Peyer's patch (tissue), 4 donors: ENCODE data around the gene ELL. TPM values are rescaled to one million over a fixed set of nuclear protein-coding genes. Genes with fewer than 3 reads are reported as not detected.

Experiments
- DNase-seq, 3 donors: peaks; one replicate each; pipeline ENCODE4 v3.0.0-alpha.2; 2017 to 2019
- H3K27ac ChIP-seq, 4 donors: fragments of 200-600 bp; sonication (generic); one replicate each; pipeline ENCODE4 v1.5.1; 2016 to 2019
- H3K27me3 ChIP-seq, 2 donors: fragments of 200-600 bp; sonication (generic); one replicate each; pipeline ENCODE4 v1.5.1; 2019
- H3K36me3 ChIP-seq, 3 donors: fragments of 200-600 bp; sonication (generic); one replicate each; pipeline ENCODE4 v1.5.1; 2016 to 2019
- H3K4me1 ChIP-seq, 4 donors: fragments of 200-600 bp; sonication (generic); one replicate each; pipeline ENCODE4 v1.5.1; 2016 to 2019
- H3K4me3 ChIP-seq, 4 donors: fragments of 200-600 bp; sonication (generic); 1 replicate in 3 of 4; 2 replicates in 1 of 4; pipeline ENCODE4 v1.5.1; 2016 to 2019; ENCODE audit warnings: mild to moderate bottlenecking in 1 of 4
- H3K9me3 ChIP-seq, 4 donors: fragments of 200-600 bp; sonication (generic); one replicate each; pipeline ENCODE4 v1.5.1; 2016 to 2019; ENCODE audit warnings: mild to moderate bottlenecking in 1 of 4
- CTCF ChIP-seq, 6 experiments: fragments of 450-650 bp in 4 of 6; fragments of 200-600 bp in 2 of 6; sonication (generic) in 1 of 6; IDR thresholded peaks; one replicate each; pipeline ENCODE4 v1.5.1; 2017 to 2019; ENCODE audit warnings: antibody characterized with exemption in 6 of 6, mild to moderate bottlenecking in 3 of 6, moderate library complexity in 1 of 6
- POLR2A ChIP-seq, 2 donors: fragments of 450-650 bp; IDR thresholded peaks; one replicate each; pipeline ENCODE4 v1.5.1; 2017; ENCODE audit warnings: antibody characterized with exemption in 2 of 2, mild to moderate bottlenecking in 2 of 2, moderate library complexity in 2 of 2
- total RNA-seq, 4 donors: library from RNA; depleted of rRNA; stranded (reverse); fragments of >200 nt; gene quantifications; one replicate each; pipeline ENCODE4 v1.1.0, GENCODE V29; 2016

ELL gene
- total RNA-seq, 4 donors from 2014 or later = 18.9 to 49.5 (median 34.2) TPM

GRCh38 chr19:18495204-18495911 is 26.5 kb downstream of the ELL start:
- Histone ChIP-seq H3K4me3 (peak overlapping the region in 2 of 4 donors; percentile 15 to 21), H3K36me3 (no peaks in the 10 kb centered on the region), H3K27ac (peak overlapping the region; percentile 54 to 76 (median 68)), H3K4me1 (peaks cover 4 to 82% (median 26%) of the 10 kb centered on the region in 4 donors), H3K27me3 (no peaks in the 10 kb centered on the region), H3K9me3 (no peaks in the 10 kb centered on the region)
- no peak for TF ChIP-seq POLR2A (IDR thresholded peaks at IDR 0.05)
- no peak for TF ChIP-seq CTCF (IDR thresholded peaks at IDR 0.05)
- DNase-seq = no peak

GRCh38 chr19:18494267-18494607 is 27.6 kb downstream of the ELL start:
- DNase-seq = no peak
- Histone ChIP-seq H3K4me1 (peaks cover 4 to 77% (median 24%) of the 10 kb centered on the region in 4 donors), H3K36me3 (no peaks in the 10 kb centered on the region), H3K27me3 (no peaks in the 10 kb centered on the region), H3K4me3 (no peak overlapping the region), H3K9me3 (no peaks in the 10 kb centered on the region), H3K27ac (peak overlapping the region; percentile 54 to 76 (median 68))
- no peak for TF ChIP-seq CTCF (IDR thresholded peaks at IDR 0.05)
- no peak for TF ChIP-seq POLR2A (IDR thresholded peaks at IDR 0.05)

GRCh38 chr19:18493440-18494266 is 28.2 kb downstream of the ELL start:
- Histone ChIP-seq H3K27me3 (no peaks in the 10 kb centered on the region), H3K9me3 (no peaks in the 10 kb centered on the region), H3K4me3 (no peak overlapping the region), H3K4me1 (peaks cover 4 to 77% (median 23%) of the 10 kb centered on the region in 4 donors), H3K27ac (peak overlapping the region; percentile 54 to 71 (median 68)), H3K36me3 (no peaks in the 10 kb centered on the region)
- DNase-seq = no peak
- TF ChIP-seq CTCF (IDR thresholded peaks at IDR 0.05) (no peak), POLR2A (IDR thresholded peaks at IDR 0.05) (no peak)

GRCh38 chr19:18491995-18492953 is 29.6 kb downstream of the ELL start:
- Histone ChIP-seq H3K27ac (peak overlapping the region in 2 of 4 donors; percentile 67 to 71), H3K36me3 (no peaks in the 10 kb centered on the region), H3K4me3 (no peak overlapping the region), H3K9me3 (no peaks in the 10 kb centered on the region), H3K4me1 (peaks cover 4 to 78% (median 23%) of the 10 kb centered on the region in 4 donors), H3K27me3 (no peaks in the 10 kb centered on the region)
- TF ChIP-seq POLR2A (IDR thresholded peaks at IDR 0.05) (no peak), CTCF (IDR thresholded peaks at IDR 0.05) (no peak)
- DNase-seq = no peak

GRCh38 chr19:18490728-18491127 is 31.1 kb downstream of the ELL start:
- no peak overlapping the region for H3K27ac ChIP-seq
- H3K4me1 ChIP-seq = peaks cover 3 to 78% (median 21%) of the 10 kb centered on the region in 4 donors
- H3K27me3 ChIP-seq = no peaks in the 10 kb centered on the region
- no peak for TF ChIP-seq CTCF (IDR thresholded peaks at IDR 0.05)
- TF ChIP-seq POLR2A (IDR thresholded peaks at IDR 0.05) = no peak
- H3K9me3 ChIP-seq = no peaks in the 10 kb centered on the region
- no peaks in the 10 kb centered on the region for H3K36me3 ChIP-seq
- no peak overlapping the region for H3K4me3 ChIP-seq
- no peak for DNase-seq
